Kidney (tissue), 14 donors: ENCODE measurements around the gene DUS2. TPM values are rescaled to one million over a fixed set of nuclear protein-coding genes. Genes with fewer than 3 reads are reported as not detected.
"Not testable (repeated sequence)": the region's sequence is repeated elsewhere in the genome, so short reads cannot be mapped to it uniquely, and the experiment has no call there.

Experiments used
- DNase-seq, 5 donors: peaks; one replicate each; pipeline ENCODE4 v3.0.0-alpha.2; 2013 to 2020
- FAIRE-seq: peaks from 2 replicates; lab custom pipeline; 2012; peaks lifted over from hg19 to GRCh38; lab: Jason Lieb, UNC
- H3K27ac ChIP-seq, 2 donors: one replicate each; pipeline ENCODE4 v1.7.0; 2013; ENCODE audit warnings: low read depth in 2 of 2, low read length in 2 of 2, inconsistent platforms in 1 of 2
- H3K27me3 ChIP-seq: one replicate; pipeline ENCODE4 v1.7.1; 2013; ENCODE audit warnings: low read length, inconsistent platforms; ENCODE audit not compliant: control insufficient read depth, insufficient read depth
- H3K36me3 ChIP-seq, 3 donors: one replicate each; pipeline versions ENCODE4 v1.7.0 to v1.7.1; 2013; ENCODE audit warnings: low read length in 3 of 3, control low read depth in 1 of 3, inconsistent platforms in 1 of 3; ENCODE audit not compliant: insufficient read depth in 3 of 3, control insufficient read depth in 2 of 3
- H3K4me1 ChIP-seq, 3 donors: one replicate each; pipeline versions ENCODE4 v1.7.0 to v1.7.1; 2013; ENCODE audit warnings: low read length in 3 of 3, inconsistent platforms in 1 of 3, low read depth in 1 of 3; ENCODE audit not compliant: control insufficient read depth in 2 of 3, insufficient read depth in 2 of 3
- H3K4me3 ChIP-seq, 3 donors: one replicate each; pipeline versions ENCODE4 v1.7.0 to v1.8.1; 2013; ENCODE audit warnings: low read length in 3 of 3, control low read depth in 1 of 3, inconsistent platforms in 1 of 3
- H3K9ac ChIP-seq, 3 donors: one replicate each; pipeline versions ENCODE4 v1.7.0 to v1.7.1; 2013; ENCODE audit warnings: low read length in 3 of 3, control low read depth in 1 of 3, inconsistent platforms in 1 of 3
- H3K9me3 ChIP-seq, 3 donors: one replicate each; pipeline versions ENCODE4 v1.7.0 to v1.7.1; 2013; ENCODE audit warnings: low read length in 3 of 3, control low read depth in 1 of 3, inconsistent platforms in 1 of 3; ENCODE audit not compliant: control insufficient read depth in 2 of 3, insufficient read depth in 1 of 3
- intact Hi-C: fragments of 100-400 bp; cut with DNase I; formaldehyde crosslinking; loops from one replicate; pipeline ENCODE4 v1.11.1; 2022
- polyA plus RNA-seq: library from polyadenylated mRNA; stranded (reverse); fragments of 350-450 nt; fragmentation: Illumina TruSeq; extraction: RNeasy Lipid Tissue Mini Kit (QIAGEN cat#74804); gene quantifications from one replicate; pipeline ENCODE4 v1.2.3, GENCODE V29; 2014; ENCODE audit warnings: low read depth, low replicate concordance; ENCODE audit not compliant: insufficient read depth
- total RNA-seq: library from RNA; stranded (reverse); fragmentation: NEBNext Ultra II Directional; extraction: Animal tissue kit (Norgen Biotek cat#: 25700); gene quantifications from one replicate; pipeline ENCODE4 v1.2.1, GENCODE V29; 2021
- TF ChIP-seq, protein P1 (sequence below): IDR thresholded peaks from 3 replicates; pipeline ENCODE4 v1.5.1; 2012; ENCODE audit warnings: mild to moderate bottlenecking, moderate library complexity, borderline replicate concordance; ENCODE audit not compliant: insufficient read depth; ENCODE audit errors: extremely low read depth
- donor health status: control.
- donor health status: control.
- donor health status: control.
- donor health status: control.
- donor health status: control.
- donor health status: DM: yes; HTN: yes; CAD: no.
- donor health status: Normal renal cell carcinoma (clear cell type).

The DUS2 gene
- total and polyA plus RNA-seq, 2 donors from 2014 or later: 12.1 to 12.5 TPM

DNA sequence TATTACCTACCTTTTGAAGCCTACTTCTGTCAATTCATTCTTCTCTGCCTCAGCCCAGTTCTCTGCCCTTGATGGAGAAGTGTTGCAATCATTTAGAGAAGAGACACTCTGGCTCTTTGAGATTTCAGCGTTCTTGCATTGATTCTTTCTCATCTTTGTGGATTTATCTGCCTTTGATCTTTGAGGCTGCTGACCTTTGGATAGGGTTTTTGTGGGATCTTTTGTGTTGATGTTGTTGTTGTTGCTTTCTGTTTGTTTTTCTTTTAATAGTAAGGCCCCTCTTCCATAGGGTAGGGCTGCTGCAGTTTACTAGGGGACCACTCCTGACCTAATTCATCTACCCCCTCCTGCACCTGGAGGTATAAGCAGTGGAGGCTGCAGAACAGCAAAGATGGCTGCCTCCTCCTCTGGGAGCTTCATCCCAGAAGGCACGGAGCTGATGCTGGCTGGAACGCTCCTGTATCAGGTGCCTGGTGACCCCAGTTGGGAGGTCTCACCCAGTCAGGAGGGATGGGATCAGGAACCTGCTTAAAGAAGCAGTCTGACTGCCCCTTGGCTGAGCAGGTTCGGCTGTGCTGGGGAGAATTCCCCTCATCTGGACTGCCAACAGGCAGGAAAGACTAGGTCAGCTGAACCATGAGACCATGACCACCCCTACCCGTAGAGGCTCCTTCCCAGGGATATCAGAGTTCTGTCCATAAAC lies 90.1 kb downstream of the DUS2 start:
- intact Hi-C loops: no loop called here
- no peaks in the 10 kb centered on the region for H3K27me3 ChIP-seq
- DNase-seq (peak in 3 of 5 donors; percentile 39 to 60 (median 42)), FAIRE-seq (no peak)
- TF ChIP-seq, protein P1, sequence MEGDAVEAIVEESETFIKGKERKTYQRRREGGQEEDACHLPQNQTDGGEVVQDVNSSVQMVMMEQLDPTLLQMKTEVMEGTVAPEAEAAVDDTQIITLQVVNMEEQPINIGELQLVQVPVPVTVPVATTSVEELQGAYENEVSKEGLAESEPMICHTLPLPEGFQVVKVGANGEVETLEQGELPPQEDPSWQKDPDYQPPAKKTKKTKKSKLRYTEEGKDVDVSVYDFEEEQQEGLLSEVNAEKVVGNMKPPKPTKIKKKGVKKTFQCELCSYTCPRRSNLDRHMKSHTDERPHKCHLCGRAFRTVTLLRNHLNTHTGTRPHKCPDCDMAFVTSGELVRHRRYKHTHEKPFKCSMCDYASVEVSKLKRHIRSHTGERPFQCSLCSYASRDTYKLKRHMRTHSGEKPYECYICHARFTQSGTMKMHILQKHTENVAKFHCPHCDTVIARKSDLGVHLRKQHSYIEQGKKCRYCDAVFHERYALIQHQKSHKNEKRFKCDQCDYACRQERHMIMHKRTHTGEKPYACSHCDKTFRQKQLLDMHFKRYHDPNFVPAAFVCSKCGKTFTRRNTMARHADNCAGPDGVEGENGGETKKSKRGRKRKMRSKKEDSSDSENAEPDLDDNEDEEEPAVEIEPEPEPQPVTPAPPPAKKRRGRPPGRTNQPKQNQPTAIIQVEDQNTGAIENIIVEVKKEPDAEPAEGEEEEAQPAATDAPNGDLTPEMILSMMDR: no peak
- peaks cover 0 to 7% (median 0%) of the 10 kb centered on the region in 3 donors for H3K9me3 ChIP-seq
- no peak overlapping the region for H3K27ac ChIP-seq
- no peak overlapping the region for H3K4me3 ChIP-seq
- H3K4me1 ChIP-seq: peaks cover 0 to 7% (median 0%) of the 10 kb centered on the region in 3 donors
- H3K36me3 ChIP-seq: no peaks in the 10 kb centered on the region
- no peak overlapping the region for H3K9ac ChIP-seq

DNA sequence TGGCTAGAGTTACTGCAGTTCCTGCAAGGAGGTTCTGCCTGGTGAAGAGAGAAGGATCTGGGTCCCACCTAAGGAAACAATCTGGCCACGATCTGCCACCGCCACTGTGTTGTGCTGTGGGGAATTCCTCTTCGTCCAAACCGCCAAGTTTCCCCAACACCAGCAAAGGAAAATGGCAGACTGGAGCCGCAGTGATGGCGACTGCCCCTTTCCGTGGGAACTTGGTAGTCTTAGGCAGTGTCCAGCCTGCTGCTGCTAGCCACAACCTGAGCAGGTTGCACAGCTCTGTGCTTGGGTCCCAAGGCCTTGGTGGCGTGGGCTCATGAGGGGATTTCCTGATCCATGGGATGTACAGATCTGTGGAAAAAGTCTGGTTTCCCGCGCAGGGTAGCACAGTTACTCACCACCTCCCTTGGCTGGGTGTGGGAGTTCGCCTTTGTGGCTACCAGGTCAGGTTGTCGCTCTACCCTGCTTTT lies 90.7 kb downstream of the DUS2 start:
- Histone ChIP-seq H3K27me3 (no peaks in the 10 kb centered on the region), H3K36me3 (no peaks in the 10 kb centered on the region), H3K9me3 (peaks cover 0 to 5% (median 0%) of the 10 kb centered on the region in 3 donors), H3K4me1 (peaks cover 0 to 7% (median 0%) of the 10 kb centered on the region in 3 donors), H3K4me3 (no peak overlapping the region), H3K9ac (no peak overlapping the region), H3K27ac (no peak overlapping the region)
- intact Hi-C loops: no loop called here
- DNase-seq (no peak), FAIRE-seq (no peak)
- TF ChIP-seq, protein P1: no peak

DNA sequence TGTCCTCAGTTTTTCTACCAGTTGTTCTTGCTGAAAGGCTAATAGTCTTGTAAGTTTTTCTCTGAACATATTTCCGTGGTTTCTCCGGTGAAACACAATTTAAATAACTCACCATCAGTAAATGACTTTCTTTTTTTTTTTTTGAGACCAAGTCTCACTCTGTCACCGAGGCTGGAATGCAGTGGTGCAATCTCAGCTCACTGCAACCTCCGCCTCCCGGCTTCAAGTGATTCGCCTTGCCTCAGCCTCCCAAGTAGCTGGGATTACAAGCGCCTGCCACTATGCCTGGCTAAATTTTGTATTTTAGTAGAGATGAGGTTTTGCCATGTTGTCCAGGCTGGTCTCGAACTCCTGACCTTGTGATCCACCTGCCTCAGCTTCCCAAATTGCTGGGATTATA lies 91.9 kb downstream of the DUS2 start:
- H3K27me3 ChIP-seq, H3K9ac ChIP-seq, FAIRE-seq, H3K9me3 ChIP-seq, H3K4me1 ChIP-seq, DNase-seq, intact Hi-C loops, H3K36me3 ChIP-seq, H3K27ac ChIP-seq, H3K4me3 ChIP-seq: not testable (repeated sequence)

DNA sequence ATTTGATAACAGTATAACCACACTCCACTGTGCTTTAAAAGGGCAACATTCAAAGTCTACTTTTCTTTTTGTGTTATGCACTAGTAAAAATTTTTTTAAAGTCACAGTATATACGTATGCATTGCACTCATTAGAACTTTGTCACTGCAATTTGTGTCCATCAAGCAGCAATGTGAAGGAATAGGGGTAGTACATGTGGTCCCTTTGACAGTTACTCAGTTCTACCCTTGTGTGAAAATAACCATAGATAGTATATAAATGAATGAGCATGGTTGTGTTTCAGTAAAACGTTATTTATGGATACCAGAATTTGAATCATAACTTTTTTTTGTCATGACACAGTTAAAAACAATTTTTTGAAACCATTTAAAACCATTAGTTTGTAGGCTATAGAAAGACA lies 92.8 kb downstream of the DUS2 start:
- TF ChIP-seq, protein P1: no peak
- DNase-seq (no peak), FAIRE-seq (no peak)
- Histone ChIP-seq H3K4me1 (peaks cover 0 to 7% (median 0%) of the 10 kb centered on the region in 3 donors), H3K27me3 (no peaks in the 10 kb centered on the region), H3K4me3 (no peak overlapping the region), H3K9ac (no peak overlapping the region), H3K36me3 (no peaks in the 10 kb centered on the region), H3K9me3 (peaks cover 0 to 1% (median 0%) of the 10 kb centered on the region in 3 donors), H3K27ac (no peak overlapping the region)
- intact Hi-C loops: no loop called here
